GM21576 (cell line): ENCODE data around the gene CENPQ.
"Not testable (repeated sequence)": the region's sequence is repeated elsewhere in the genome, so short reads cannot be mapped to it uniquely, and the experiment has no call there.

Source experiments
- ATAC-seq: cut with Tn5 transposase; IDR thresholded peaks from one replicate; pipeline ENCODE4 v1.9.1; 2021; ENCODE audit warnings: mild to moderate bottlenecking, moderate library complexity; ENCODE audit not compliant: unreplicated experiment

CENPQ gene

GRCh38 chr6:49462927-49463611, at the start of gene CENPQ, which contains the start of gene MMUT:
Gene CENPQ (plus strand): TSS chr6:49463370. CDS start chr6:49470177, 6,807 bp downstream.
Gene MMUT (minus strand): TSS chr6:49463253. CDS start chr6:49459466, 3,787 bp downstream.
- peak; percentile 98 for ATAC-seq

- ATAC-seq, result no peak
These were observed 47.8 kb upstream of the CENPQ start for GRCh38 chr6:49415358-49415757.

GRCh38 chr6:49416195-49416594, 47.0 kb upstream of the CENPQ start:
- no peak for ATAC-seq

- no peak for ATAC-seq
These were observed 39.4 kb upstream of the CENPQ start for GRCh38 chr6:49423817-49424216.

GRCh38 chr6:49430187-49430586, 33.0 kb upstream of the CENPQ start:
- ATAC-seq, result no peak

GRCh38 chr6:49430866-49431265, 32.3 kb upstream of the CENPQ start:
- no peak for ATAC-seq

- ATAC-seq, result no peak
These were observed 9.9 kb upstream of the CENPQ start for GRCh38 chr6:49453221-49453620.

GRCh38 chr6:49454787-49455709, 8.1 kb upstream of the CENPQ start:
- peak; percentile 58 for ATAC-seq

GRCh38 chr6:49457771-49458170, 5.4 kb upstream of the CENPQ start:
- ATAC-seq, result no peak

GRCh38 chr6:49462071-49462470, 1.1 kb upstream of the CENPQ start:
- no peak for ATAC-seq

GRCh38 chr6:49462599-49462926, 607 bp upstream of the CENPQ start:
- peak; percentile 11 for ATAC-seq

- no peak for ATAC-seq
These were observed 420 bp downstream of the CENPQ start for GRCh38 chr6:49463612-49463967.

- ATAC-seq, result no peak
These were observed 1.5 kb downstream of the CENPQ start for GRCh38 chr6:49464691-49465090.

- no peak for ATAC-seq
These were observed 4.9 kb downstream of the CENPQ start for GRCh38 chr6:49468042-49468441.

GRCh38 chr6:49476564-49476963, 13.4 kb downstream of the CENPQ start:
- not testable (repeated sequence) for ATAC-seq

GRCh38 chr6:49479308-49479970, 16.3 kb downstream of the CENPQ start:
- ATAC-seq, result no peak

- ATAC-seq, result not testable (repeated sequence)
These were observed 18.7 kb downstream of the CENPQ start for GRCh38 chr6:49481846-49482245.

GRCh38 chr6:49483380-49483779, 20.2 kb downstream of the CENPQ start:
- ATAC-seq, result not testable (repeated sequence)

GRCh38 chr6:49490633-49491032, 27.5 kb downstream of the CENPQ start:
- ATAC-seq, result no peak

GRCh38 chr6:49497304-49497703, 34.1 kb downstream of the CENPQ start:
- ATAC-seq, result no peak

- no peak for ATAC-seq
These were observed 36.0 kb downstream of the CENPQ start for GRCh38 chr6:49499126-49499525.

- ATAC-seq, result no peak
These were observed 36.5 kb downstream of the CENPQ start, which contains the start of gene GLYATL3 for GRCh38 chr6:49499623-49500022. Gene GLYATL3 (plus strand): TSS chr6:49499923. CDS start chr6:49511991, 12,068 bp downstream.
